ENCODE measurements around the gene PSME4.

Gene PSME4

GRCh38 chr2:53881360-53881759 lies 89.4 kb downstream of the PSME4 start:
- intact Hi-C loops (cut with DNase I; ENCODE audit: low total_unique reads), result no loop called here
- H3K9me3 ChIP-seq, result no peaks in the 10 kb centered on the region
- H3K36me3 ChIP-seq, result peaks cover 56 to 82% (median 67%) of the 10 kb centered on the region in 3 donors
- no peak for TF ChIP-seq CTCF (IDR thresholded peaks at IDR 0.05)
- H3K4me3 ChIP-seq, result no peak overlapping the region
- no peak overlapping the region for H3K27ac ChIP-seq
- no peaks in the 10 kb centered on the region for H3K4me1 ChIP-seq
- no peaks in the 10 kb centered on the region for H3K27me3 ChIP-seq
- DNase-seq, result no peak

DNA sequence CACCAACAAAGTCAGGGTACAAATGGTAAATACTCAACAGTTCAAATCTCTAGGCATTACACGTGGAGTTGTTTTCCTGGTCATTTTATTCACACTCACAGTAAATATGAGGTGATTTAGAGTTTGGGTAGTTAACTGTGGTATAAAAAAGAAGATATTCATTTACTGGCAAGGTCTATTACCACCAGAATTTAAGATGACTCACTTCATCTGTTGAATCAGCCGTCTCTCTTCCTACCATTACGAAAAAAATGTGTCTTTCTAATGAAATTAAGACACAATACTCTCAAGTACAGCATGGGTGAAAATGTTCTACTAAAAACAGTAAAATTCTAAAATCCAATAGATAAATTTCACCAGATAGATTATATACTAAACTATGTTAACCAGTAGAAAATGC lies 90.0 kb downstream of the PSME4 start:
- H3K9me3 ChIP-seq, result no peaks in the 10 kb centered on the region
- no peak for DNase-seq
- no peaks in the 10 kb centered on the region for H3K4me1 ChIP-seq
- peaks cover 54 to 82% (median 66%) of the 10 kb centered on the region in 3 donors for H3K36me3 ChIP-seq
- H3K27me3 ChIP-seq, result no peaks in the 10 kb centered on the region
- no peak for TF ChIP-seq CTCF (IDR thresholded peaks at IDR 0.05)
- H3K4me3 ChIP-seq, result no peak overlapping the region
- intact Hi-C loops (cut with DNase I; ENCODE audit: low total_unique reads), result no loop called here
- H3K27ac ChIP-seq, result no peak overlapping the region

DNA sequence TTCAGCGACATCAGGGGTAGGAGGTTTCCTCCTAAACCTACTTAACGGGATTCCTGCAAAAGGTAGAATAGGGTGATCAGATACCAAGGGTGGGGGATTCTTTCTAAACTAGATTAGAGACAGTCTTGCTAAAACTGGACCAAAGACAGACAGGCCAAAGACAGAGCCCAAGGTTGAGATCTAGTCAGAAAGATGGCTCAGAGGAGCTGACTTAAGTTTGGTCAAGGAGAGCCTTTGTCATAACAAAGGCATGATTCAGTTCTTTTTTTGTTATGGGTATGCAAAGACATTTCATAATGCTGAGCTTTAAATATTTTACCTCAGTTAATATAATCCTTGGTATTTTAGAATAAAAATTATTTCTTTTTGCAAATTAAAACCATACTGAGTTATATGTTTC lies 93.2 kb downstream of the PSME4 start:
- Histone ChIP-seq H3K4me3 (no peak overlapping the region), H3K9me3 (no peaks in the 10 kb centered on the region), H3K27me3 (no peaks in the 10 kb centered on the region), H3K4me1 (no peaks in the 10 kb centered on the region), H3K27ac (no peak overlapping the region), H3K36me3 (peaks cover 56 to 75% (median 60%) of the 10 kb centered on the region in 3 donors)
- no peak for TF ChIP-seq CTCF (IDR thresholded peaks at IDR 0.05)
- DNase-seq, result no peak
- intact Hi-C loops (cut with DNase I; ENCODE audit: low total_unique reads), result loop anchor here (10.0 kb wide), 1 partner anchor 63 kb away; no protein-coding TSS in a partner anchor

DNA sequence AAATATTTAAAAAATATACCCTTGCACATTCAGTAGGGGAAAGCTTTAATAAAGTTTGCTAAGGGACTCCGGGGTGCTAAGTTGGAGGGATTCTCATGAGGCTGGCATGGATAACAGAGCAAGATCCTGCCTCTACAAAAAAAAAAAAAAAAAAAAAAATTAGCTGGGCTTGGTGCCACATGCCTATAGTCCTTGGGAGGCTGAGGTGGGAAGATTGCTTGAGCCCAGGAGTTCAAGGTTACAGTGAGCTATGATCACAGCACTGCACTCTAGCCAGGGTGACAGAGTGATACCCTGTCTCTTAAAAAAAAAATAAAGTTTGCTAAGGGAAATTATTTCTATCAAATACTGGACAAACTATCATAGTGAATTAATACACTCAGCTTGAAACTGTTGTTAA lies 93.7 kb downstream of the PSME4 start:
- Histone ChIP-seq H3K4me1 (no peaks in the 10 kb centered on the region), H3K9me3 (no peaks in the 10 kb centered on the region), H3K27ac (no peak overlapping the region), H3K4me3 (no peak overlapping the region), H3K27me3 (no peaks in the 10 kb centered on the region), H3K36me3 (peaks cover 54 to 74% (median 56%) of the 10 kb centered on the region in 3 donors)
- TF ChIP-seq CTCF (IDR thresholded peaks at IDR 0.05), result no peak
- intact Hi-C loops (cut with DNase I; ENCODE audit: low total_unique reads), result loop anchor here (10.0 kb wide), 1 partner anchor 62 kb away; no protein-coding TSS in a partner anchor
- no peak for DNase-seq

- Histone ChIP-seq H3K9me3 (no peaks in the 10 kb centered on the region), H3K4me3 (no peak overlapping the region), H3K27ac (no peak overlapping the region), H3K27me3 (no peaks in the 10 kb centered on the region), H3K36me3 (peaks cover 44 to 77% (median 54%) of the 10 kb centered on the region in 3 donors), H3K4me1 (no peaks in the 10 kb centered on the region)
- intact Hi-C loops (cut with DNase I; ENCODE audit: low total_unique reads), result loop anchor here (10.0 kb wide), 1 partner anchor 60 kb away; no protein-coding TSS in a partner anchor
- DNase-seq, result no peak
- no peak for TF ChIP-seq CTCF (IDR thresholded peaks at IDR 0.05)
Measured at GRCh38 chr2:53874401-53874950, 96.3 kb downstream of the PSME4 start.

Data from tibial artery (tissue), 4 donors.